RWPE1 (cell line): ENCODE results near the gene NLRP1.

Source experiments
- CTCF ChIA-PET: fragments of 350-600 bp; sonication (Branson Sonifier 250); formaldehyde crosslinking; extraction: SDS; loops from one replicate; lab custom pipeline; 2021; lab: Yijun Ruan, JAX
- POLR2A ChIA-PET: fragments of 400-600 bp; formaldehyde crosslinking; extraction: SDS; loops from one replicate; lab custom pipeline; 2020; ENCODE audit warnings: antibody characterized with exemption; ENCODE audit not compliant: low non-redundant PET; lab: Yijun Ruan, JAX
- DNase-seq: peaks from one replicate; pipeline ENCODE4 v3.0.0; 2012; ENCODE audit warnings: low spot score
- H3K27ac ChIP-seq: fragments of 450-650 bp; 2 replicates; pipeline ENCODE4 v1.5.1; 2017
- CTCF ChIP-seq: fragments of 450-650 bp; conservative IDR thresholded peaks from 2 replicates; pipeline ENCODE4 v1.5.1; 2017; ENCODE audit warnings: low read depth, mild to moderate bottlenecking

Gene NLRP1

DNA sequence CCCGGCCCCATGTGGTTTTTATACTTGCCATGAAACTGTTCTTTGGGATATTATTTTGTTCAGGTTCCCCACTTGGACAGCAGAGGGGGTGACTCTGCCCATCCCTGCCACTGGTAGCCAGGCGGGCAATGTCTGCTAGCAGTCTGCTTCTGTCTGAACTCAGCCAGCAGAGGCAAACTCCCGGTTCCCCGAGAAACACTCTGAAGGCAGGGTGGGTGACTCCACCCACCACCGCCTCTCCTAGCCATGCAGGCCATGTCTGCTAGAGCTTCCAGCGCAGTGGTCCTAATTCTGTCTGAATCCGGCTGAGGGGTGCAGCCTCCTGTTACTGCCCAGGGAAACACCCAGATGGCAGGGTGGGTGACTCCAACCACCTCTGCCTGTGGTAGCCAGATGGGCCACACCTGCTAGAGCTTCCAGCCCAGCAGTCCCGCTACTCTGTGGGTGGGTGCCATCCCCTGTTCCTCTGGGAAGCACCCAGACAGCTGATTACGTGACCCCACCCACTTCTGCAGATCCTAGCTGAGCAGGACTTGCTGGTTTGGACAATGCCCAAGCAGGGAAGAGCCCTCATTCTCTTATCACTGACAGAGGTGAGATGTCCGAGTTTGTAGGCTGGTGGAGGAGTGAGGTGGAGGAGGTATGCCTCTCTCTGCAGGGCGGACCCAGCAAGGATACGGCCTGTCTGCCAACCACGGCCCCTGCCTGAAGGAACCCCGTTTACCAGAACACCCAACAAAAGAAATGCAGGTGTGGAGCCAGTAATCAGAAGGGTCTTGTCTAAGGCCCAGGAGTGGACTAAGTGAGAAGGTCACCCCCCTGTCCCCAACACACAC is 22.4 kb downstream of the NLRP1 start:
- TF ChIP-seq CTCF, result no peak
- no peak for DNase-seq
- peak overlapping the region; percentile 38; the same call in 1 of the 2 replicates for H3K27ac ChIP-seq
- CTCF ChIA-PET, result interaction anchor here (0.6 kb wide), 1 partner anchor 104 kb away, joined by 3 read pairs; no protein-coding TSS in a partner anchor
- POLR2A ChIA-PET, result no interaction called here

DNA sequence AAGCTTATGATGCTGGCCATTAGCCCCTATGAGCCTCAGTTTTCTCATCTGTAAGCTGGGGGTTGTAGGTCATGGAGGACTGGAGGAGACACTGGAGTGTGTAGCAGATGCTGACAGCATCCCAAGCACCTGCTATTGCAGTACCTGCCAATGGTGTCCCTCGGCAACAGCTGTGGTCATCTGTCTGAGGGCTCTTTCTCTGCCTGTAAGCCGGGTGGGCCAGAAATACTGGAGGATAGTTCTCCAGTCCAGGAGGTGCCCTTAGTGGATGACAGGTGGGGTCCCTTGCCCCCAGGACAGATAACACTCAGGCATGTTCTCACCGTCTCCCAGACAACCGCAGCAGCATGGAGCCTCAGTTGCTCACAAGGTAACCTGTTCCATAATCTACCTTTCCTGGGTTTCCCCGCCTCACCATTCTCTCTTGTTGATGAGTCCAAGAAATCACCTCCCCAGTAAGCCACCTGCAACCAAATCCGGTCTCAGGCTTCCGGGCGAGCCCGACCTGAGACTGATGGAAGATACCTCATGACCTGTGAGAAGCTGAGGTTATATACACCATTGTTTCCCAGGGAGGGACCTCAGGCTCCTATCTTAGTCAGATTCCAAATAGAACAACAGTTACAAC is 23.8 kb downstream of the NLRP1 start:
- no peak for TF ChIP-seq CTCF
- H3K27ac ChIP-seq, result no peak overlapping the region
- DNase-seq, result no peak
- ChIA-PET POLR2A (no interaction called here), CTCF (no interaction called here)

DNA sequence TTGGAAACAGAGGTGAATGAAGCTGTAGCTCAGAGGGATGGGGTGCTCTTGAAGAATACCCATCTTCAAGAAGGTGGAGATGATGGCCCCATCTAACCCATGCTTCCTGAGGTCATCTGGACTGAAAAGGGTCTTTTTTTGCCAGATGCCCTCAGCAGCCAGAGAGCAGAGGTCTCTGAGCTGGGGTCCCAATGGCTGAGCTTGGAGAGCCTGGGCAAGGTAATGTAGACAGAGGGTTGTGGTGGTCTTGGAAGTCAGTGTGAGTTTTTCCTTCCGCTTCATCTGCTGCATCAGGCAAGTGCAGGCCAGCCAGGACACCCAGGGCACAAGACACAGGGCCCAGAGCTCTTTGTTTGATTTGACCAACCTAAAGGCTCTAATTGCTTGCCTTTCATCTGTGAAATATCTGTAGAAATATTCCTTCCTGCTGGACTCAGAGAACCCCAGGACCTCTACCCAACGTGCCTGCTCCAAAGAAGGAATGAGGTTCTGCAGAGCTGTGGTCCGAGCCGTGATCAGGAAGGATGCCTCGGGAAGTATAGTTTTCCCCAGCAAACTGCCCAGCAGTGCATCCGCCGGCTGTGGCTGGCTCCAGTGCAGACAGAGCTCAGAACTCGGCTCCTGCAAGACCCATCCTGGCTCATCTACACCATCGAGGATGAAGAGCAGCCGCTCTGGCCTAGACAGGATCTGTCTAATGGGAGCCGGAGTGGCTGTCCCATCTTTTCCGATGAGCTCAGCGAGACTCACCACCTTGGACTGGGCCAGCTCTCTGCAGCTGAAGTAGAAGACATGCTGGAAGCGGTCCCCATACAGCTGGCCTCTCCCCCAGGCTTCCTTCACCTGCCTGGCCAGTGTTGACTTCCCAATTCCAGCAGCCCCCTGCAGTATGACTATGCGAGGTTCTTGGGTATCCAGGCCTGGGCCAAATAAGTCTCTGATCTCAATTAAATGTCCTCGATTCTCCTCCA is 25.2 kb downstream of the NLRP1 start:
- CTCF ChIA-PET, result interaction anchor here (0.8 kb wide), 1 partner anchor 545 kb away, joined by 3 read pairs; no protein-coding TSS in a partner anchor
- no peak for TF ChIP-seq CTCF
- no peak overlapping the region for H3K27ac ChIP-seq
- no peak for DNase-seq
- POLR2A ChIA-PET, result no interaction called here

- TF ChIP-seq CTCF, result no peak
- ChIA-PET POLR2A (no interaction called here), CTCF (interaction anchor here (0.6 kb wide), 1 partner anchor 24 kb away, joined by 3 read pairs; no protein-coding TSS in a partner anchor)
- DNase-seq, result no peak
- H3K27ac ChIP-seq, result peak overlapping the region; percentile 35; the same call in 1 of the 2 replicates
These were observed 26.3 kb downstream of the NLRP1 start for GRCh38 chr17:5557990-5558389.

- H3K27ac ChIP-seq, result peak overlapping the region; percentile 35; the same call in 1 of the 2 replicates
- CTCF ChIA-PET, result interaction anchor here (0.6 kb wide), 1 partner anchor 25 kb away, joined by 3 read pairs; no protein-coding TSS in a partner anchor
- POLR2A ChIA-PET, result no interaction called here
- peak; percentile 48 for DNase-seq
- no peak for TF ChIP-seq CTCF
These were observed 26.8 kb downstream of the NLRP1 start for GRCh38 chr17:5557485-5557884.
